Kidney (tissue), 14 donors: ENCODE data around the gene TMEM63A. TPM values are rescaled to one million over a fixed set of nuclear protein-coding genes. Genes with fewer than 3 reads are reported as not detected.

Source experiments
- DNase-seq, 5 donors: peaks; one replicate each; pipeline ENCODE4 v3.0.0-alpha.2; 2013 to 2020
- FAIRE-seq: peaks from 2 replicates; lab custom pipeline; 2012; peaks lifted over from hg19 to GRCh38; lab: Jason Lieb, UNC
- H3K27ac ChIP-seq, 2 donors: one replicate each; pipeline ENCODE4 v1.7.0; 2013; ENCODE audit warnings: low read depth in 2 of 2, low read length in 2 of 2, inconsistent platforms in 1 of 2
- H3K27me3 ChIP-seq: one replicate; pipeline ENCODE4 v1.7.1; 2013; ENCODE audit warnings: low read length, inconsistent platforms; ENCODE audit not compliant: control insufficient read depth, insufficient read depth
- H3K36me3 ChIP-seq, 3 donors: one replicate each; pipeline versions ENCODE4 v1.7.0 to v1.7.1; 2013; ENCODE audit warnings: low read length in 3 of 3, control low read depth in 1 of 3, inconsistent platforms in 1 of 3; ENCODE audit not compliant: insufficient read depth in 3 of 3, control insufficient read depth in 2 of 3
- H3K4me1 ChIP-seq, 3 donors: one replicate each; pipeline versions ENCODE4 v1.7.0 to v1.7.1; 2013; ENCODE audit warnings: low read length in 3 of 3, inconsistent platforms in 1 of 3, low read depth in 1 of 3; ENCODE audit not compliant: control insufficient read depth in 2 of 3, insufficient read depth in 2 of 3
- H3K4me3 ChIP-seq, 3 donors: one replicate each; pipeline versions ENCODE4 v1.7.0 to v1.8.1; 2013; ENCODE audit warnings: low read length in 3 of 3, control low read depth in 1 of 3, inconsistent platforms in 1 of 3
- H3K9ac ChIP-seq, 3 donors: one replicate each; pipeline versions ENCODE4 v1.7.0 to v1.7.1; 2013; ENCODE audit warnings: low read length in 3 of 3, control low read depth in 1 of 3, inconsistent platforms in 1 of 3
- H3K9me3 ChIP-seq, 3 donors: one replicate each; pipeline versions ENCODE4 v1.7.0 to v1.7.1; 2013; ENCODE audit warnings: low read length in 3 of 3, control low read depth in 1 of 3, inconsistent platforms in 1 of 3; ENCODE audit not compliant: control insufficient read depth in 2 of 3, insufficient read depth in 1 of 3
- CTCF ChIP-seq: IDR thresholded peaks from 3 replicates; pipeline ENCODE4 v1.5.1; 2012; ENCODE audit warnings: mild to moderate bottlenecking, moderate library complexity, borderline replicate concordance; ENCODE audit not compliant: insufficient read depth; ENCODE audit errors: extremely low read depth
- intact Hi-C: fragments of 100-400 bp; cut with DNase I; formaldehyde crosslinking; loops from one replicate; pipeline ENCODE4 v1.11.1; 2022
- polyA plus RNA-seq: library from polyadenylated mRNA; stranded (reverse); fragments of 350-450 nt; fragmentation: Illumina TruSeq; extraction: RNeasy Lipid Tissue Mini Kit (QIAGEN cat#74804); gene quantifications from one replicate; pipeline ENCODE4 v1.2.3, GENCODE V29; 2014; ENCODE audit warnings: low read depth, low replicate concordance; ENCODE audit not compliant: insufficient read depth
- total RNA-seq: library from RNA; stranded (reverse); fragmentation: NEBNext Ultra II Directional; extraction: Animal tissue kit (Norgen Biotek cat#: 25700); gene quantifications from one replicate; pipeline ENCODE4 v1.2.1, GENCODE V29; 2021
- donor health status: control.
- donor health status: control.
- donor health status: control.
- donor health status: control.
- donor health status: control.
- donor health status: DM: yes; HTN: yes; CAD: no.
- donor health status: Normal renal cell carcinoma (clear cell type).

TMEM63A gene
- total and polyA plus RNA-seq, 2 donors from 2014 or later, result 25.5 to 159 TPM

GRCh38 chr1:225897595-225898514 is 15.7 kb upstream of the TMEM63A start:
- H3K36me3 ChIP-seq, result no peaks in the 10 kb centered on the region
- no peak overlapping the region for H3K4me3 ChIP-seq
- no peak for FAIRE-seq
- no peaks in the 10 kb centered on the region for H3K9me3 ChIP-seq
- DNase-seq, result no peak
- H3K9ac ChIP-seq, result no peak overlapping the region
- no peak for TF ChIP-seq CTCF
- no peak overlapping the region for H3K27ac ChIP-seq
- intact Hi-C loops, result no loop called here
- no peaks in the 10 kb centered on the region for H3K27me3 ChIP-seq
- H3K4me1 ChIP-seq, result no peaks in the 10 kb centered on the region

- Histone ChIP-seq H3K27me3 (no peaks in the 10 kb centered on the region), H3K4me3 (no peak overlapping the region), H3K9ac (no peak overlapping the region), H3K27ac (no peak overlapping the region), H3K9me3 (no peaks in the 10 kb centered on the region), H3K4me1 (no peaks in the 10 kb centered on the region), H3K36me3 (no peaks in the 10 kb centered on the region)
- no peak for TF ChIP-seq CTCF
- intact Hi-C loops, result no loop called here
- DNase-seq (peak in 1 of 5 donors; percentile 59), FAIRE-seq (no peak)
Observed at GRCh38 chr1:225896937-225897549, 14.9 kb upstream of the TMEM63A start.

GRCh38 chr1:225896494-225896893 is 14.3 kb upstream of the TMEM63A start:
- Histone ChIP-seq H3K36me3 (no peaks in the 10 kb centered on the region), H3K4me3 (no peak overlapping the region), H3K9me3 (no peaks in the 10 kb centered on the region), H3K4me1 (no peaks in the 10 kb centered on the region), H3K27me3 (no peaks in the 10 kb centered on the region), H3K27ac (no peak overlapping the region), H3K9ac (no peak overlapping the region)
- FAIRE-seq (no peak), DNase-seq (no peak)
- no peak for TF ChIP-seq CTCF
- intact Hi-C loops, result no loop called here
